Neural cell (in vitro differentiated cells): Measurements from ENCODE around the gene ZNF512.

Source experiments
- EP300 ChIP-seq: fragments of 450-650 bp; conservative IDR thresholded peaks from 2 replicates; pipeline ENCODE4 v1.6.1; 2014; ENCODE audit warnings: antibody characterized with exemption, mild to moderate bottlenecking, moderate library complexity; ENCODE audit not compliant: poor library complexity, severe bottlenecking
- EZH2 ChIP-seq: fragments of 200-600, 300-800 bp; shearing (Covaris generic), sonication (generic); IDR thresholded peaks from 2 replicates; pipeline ENCODE4 v1.6.1; 2014; ENCODE audit warnings: antibody characterized with exemption, low read length, borderline replicate concordance, mild to moderate bottlenecking; ENCODE audit not compliant: insufficient read depth, poor library complexity, severe bottlenecking
- RAD21 ChIP-seq: fragments of 450-650 bp; conservative IDR thresholded peaks from 2 replicates; pipeline ENCODE4 v1.6.1; 2014; ENCODE audit warnings: antibody characterized with exemption, mild to moderate bottlenecking, moderate library complexity
- TF ChIP-seq, protein P1 (sequence below): fragments of 450-650 bp; IDR thresholded peaks from 2 replicates; pipeline ENCODE4 v1.5.1; 2014; ENCODE audit warnings: antibody characterized with exemption, mild to moderate bottlenecking, moderate library complexity; ENCODE audit not compliant: poor library complexity, severe bottlenecking

DNA sequence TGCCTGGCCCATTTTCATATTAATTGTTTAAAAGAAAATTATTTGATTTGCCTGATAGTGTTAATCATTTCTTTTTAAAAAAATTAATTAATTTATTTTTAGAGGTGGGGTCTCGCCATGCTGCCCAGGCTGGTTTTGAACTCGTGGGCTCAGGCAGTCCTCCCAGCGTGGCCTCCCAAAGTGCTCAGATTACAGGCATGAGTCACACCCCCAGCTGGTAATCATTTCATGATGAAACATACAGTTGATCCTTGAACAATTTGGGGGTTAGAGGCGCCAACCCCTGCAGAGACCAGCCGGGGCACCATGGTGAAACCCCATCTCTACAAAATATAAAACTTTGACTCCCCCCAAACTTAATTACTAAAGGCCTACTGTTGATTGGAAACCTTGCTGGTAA is 53.9 kb downstream of the ZNF512 start:
- TF ChIP-seq, protein P1, sequence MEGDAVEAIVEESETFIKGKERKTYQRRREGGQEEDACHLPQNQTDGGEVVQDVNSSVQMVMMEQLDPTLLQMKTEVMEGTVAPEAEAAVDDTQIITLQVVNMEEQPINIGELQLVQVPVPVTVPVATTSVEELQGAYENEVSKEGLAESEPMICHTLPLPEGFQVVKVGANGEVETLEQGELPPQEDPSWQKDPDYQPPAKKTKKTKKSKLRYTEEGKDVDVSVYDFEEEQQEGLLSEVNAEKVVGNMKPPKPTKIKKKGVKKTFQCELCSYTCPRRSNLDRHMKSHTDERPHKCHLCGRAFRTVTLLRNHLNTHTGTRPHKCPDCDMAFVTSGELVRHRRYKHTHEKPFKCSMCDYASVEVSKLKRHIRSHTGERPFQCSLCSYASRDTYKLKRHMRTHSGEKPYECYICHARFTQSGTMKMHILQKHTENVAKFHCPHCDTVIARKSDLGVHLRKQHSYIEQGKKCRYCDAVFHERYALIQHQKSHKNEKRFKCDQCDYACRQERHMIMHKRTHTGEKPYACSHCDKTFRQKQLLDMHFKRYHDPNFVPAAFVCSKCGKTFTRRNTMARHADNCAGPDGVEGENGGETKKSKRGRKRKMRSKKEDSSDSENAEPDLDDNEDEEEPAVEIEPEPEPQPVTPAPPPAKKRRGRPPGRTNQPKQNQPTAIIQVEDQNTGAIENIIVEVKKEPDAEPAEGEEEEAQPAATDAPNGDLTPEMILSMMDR = no peak
- TF ChIP-seq EZH2 = no peak
- no peak for TF ChIP-seq RAD21
- no peak for TF ChIP-seq EP300
